HCT116 (cell line): ENCODE results near the gene RREB1. TPM values are rescaled to one million over a fixed set of nuclear protein-coding genes. Genes with fewer than 3 reads are reported as not detected.

Experiments
- ATAC-seq: fragments of 200-7000 bp; cut with Tn5 transposase; 2 replicates; pipeline ENCODE4 v1.9.1; 2020; ENCODE audit warnings: mild to moderate bottlenecking, moderate library complexity
- BruUV-seq: library from RNA; stranded (reverse); fragments of 400-500 nt; replicated peaks from 2 replicates; lab custom pipeline; 2021; lab: Mats Ljungman, UMichigan
- CTCF ChIA-PET: fragments of 300-600 bp; sonication (Branson Sonifier 250); formaldehyde crosslinking; loops from one replicate; lab custom pipeline; 2021; ENCODE audit warnings: antibody characterized with exemption; lab: Charles Lee
- POLR2A ChIA-PET: fragments of 300-600, 350-600 bp; sonication (Branson Sonifier 250); formaldehyde crosslinking; loops from one replicate; lab custom pipeline; 2021; ENCODE audit warnings: antibody characterized with exemption; lab: Charles Lee
- RAD21 ChIA-PET, 2 experiments: fragments of 300-600 bp; sonication (Branson Sonifier 250); formaldehyde crosslinking; loops; one replicate each; lab custom pipeline; 2023; ENCODE audit warnings: low total read pairs in 2 of 2; ENCODE audit not compliant: uncharacterized antibody in 2 of 2, unreplicated experiment in 2 of 2, low non-redundant PET in 1 of 2; lab: Charles Lee
- DNase-seq: peaks from one replicate; pipeline ENCODE4 v3.0.0-alpha.2; 2010; ENCODE audit warnings: low read depth, low spot score
- H2AFZ ChIP-seq: fragments of 200-600 bp; shearing (Covaris generic), sonication (generic); 2 replicates; pipeline ENCODE4 v1.6.1; 2017; ENCODE audit warnings: low read depth, mixed run types, mixed read lengths, antibody characterized with exemption, low read length; ENCODE audit not compliant: poor library complexity, severe bottlenecking
- H3K27ac ChIP-seq: 2 replicates; pipeline ENCODE4 v1.5.1; 2012; ENCODE audit warnings: low read depth, low read length
- H3K27me3 ChIP-seq: fragments of 200-600 bp; sonication (generic); 2 replicates; pipeline ENCODE4 v1.6.1; 2016; ENCODE audit warnings: mixed run types, low read length, mixed read lengths; ENCODE audit not compliant: insufficient read depth
- H3K36me3 ChIP-seq, 2 experiments: fragments of 200-500 bp in 1 of 2; fragments of 200-600 bp in 1 of 2; sonication (Bioruptor generic) in 1 of 2; sonication (generic) in 1 of 2; 2 replicates each; pipeline versions ENCODE4 v1.5.1 to v1.6.1; 2014 to 2016; ENCODE audit warnings: low read length in 2 of 2, inconsistent platforms in 1 of 2, mixed read lengths in 1 of 2, mixed run types in 1 of 2; ENCODE audit not compliant: insufficient read depth in 2 of 2, control insufficient read depth in 1 of 2
- H3K4me1 ChIP-seq, 2 experiments: fragments of 200-600 bp in 1 of 2; sonication (generic) in 1 of 2; 2 replicates each; pipeline versions ENCODE4 v1.5.1 to v1.6.1; 2012 to 2017; ENCODE audit warnings: low read length in 2 of 2, inconsistent platforms in 1 of 2, mild to moderate bottlenecking in 1 of 2, mixed read lengths in 1 of 2, mixed run types in 1 of 2, moderate library complexity in 1 of 2; ENCODE audit not compliant: insufficient read depth in 2 of 2, control insufficient read depth in 1 of 2
- H3K4me2 ChIP-seq: fragments of 200-600 bp; sonication (generic); 2 replicates; pipeline ENCODE4 v1.6.1; 2017; ENCODE audit warnings: mixed run types, low read length, mixed read lengths
- H3K4me3 ChIP-seq, 2 experiments: fragments of 200-600 bp in 1 of 2; sonication (generic) in 1 of 2; replicated peaks in 1 of 2; 2 replicates each; pipeline ENCODE4 v1.5.1; 2011 to 2016; ENCODE audit warnings: low read length in 2 of 2, control low read depth in 1 of 2, low read depth in 1 of 2, mild to moderate bottlenecking in 1 of 2, mixed read lengths in 1 of 2, mixed run types in 1 of 2
- H3K79me2 ChIP-seq: fragments of 200-600 bp; sonication (generic); 2 replicates; pipeline ENCODE4 v1.6.1; 2017; ENCODE audit warnings: mild to moderate bottlenecking, mixed run types, low read length, moderate library complexity, mixed read lengths; ENCODE audit not compliant: insufficient read depth
- H3K9ac ChIP-seq: fragments of 200-600 bp; sonication (generic); 2 replicates; pipeline ENCODE4 v1.6.1; 2016; ENCODE audit warnings: low read length, mixed read lengths
- H3K9me2 ChIP-seq: fragments of 200-600 bp; sonication (generic), shearing (Covaris generic); 2 replicates; pipeline ENCODE4 v1.6.1; 2017; ENCODE audit warnings: mixed run types, mild to moderate bottlenecking, moderate library complexity; ENCODE audit not compliant: insufficient read depth
- H3K9me3 ChIP-seq, 2 experiments: fragments of 200-500 bp in 1 of 2; fragments of 200-600 bp in 1 of 2; sonication (Bioruptor generic) in 1 of 2; sonication (generic) in 1 of 2; 2 replicates each; pipeline ENCODE4 v1.6.1; 2014 to 2017; ENCODE audit warnings: low read length in 2 of 2, mixed read lengths in 2 of 2, inconsistent platforms in 1 of 2, low read depth in 1 of 2, mild to moderate bottlenecking in 1 of 2, mixed run types in 1 of 2, moderate library complexity in 1 of 2; ENCODE audit not compliant: control insufficient read depth in 1 of 2, insufficient read depth in 1 of 2
- H4K20me1 ChIP-seq: fragments of 200-600 bp; sonication (generic), shearing (Covaris generic); 2 replicates; pipeline ENCODE4 v1.6.1; 2017; ENCODE audit warnings: mixed run types, mild to moderate bottlenecking, moderate library complexity; ENCODE audit not compliant: insufficient read depth
- ELF1 ChIP-seq: IDR thresholded peaks from 2 replicates; pipeline ENCODE4 v1.6.1; 2012; ENCODE audit warnings: low read depth, borderline replicate concordance
- EZH2phosphoT487 ChIP-seq: fragments of 200-600 bp; IDR thresholded peaks from 2 replicates; pipeline ENCODE4 v1.6.1; 2018; ENCODE audit warnings: antibody characterized with exemption, borderline replicate concordance
- RAD21 ChIP-seq: IDR thresholded peaks from 2 replicates; pipeline ENCODE4 v1.6.1; 2012; ENCODE audit warnings: low read depth, mild to moderate bottlenecking
- TCF7L2 ChIP-seq: IDR thresholded peaks from 2 replicates; pipeline ENCODE4 v1.7.0; 2011; ENCODE audit warnings: borderline replicate concordance, inconsistent platforms; ENCODE audit not compliant: insufficient read depth, insufficient read length; ENCODE audit errors: extremely low read depth
- intact Hi-C: fragments of 100-400 bp; cut with micrococcal nuclease; formaldehyde crosslinking; loops from 2 replicates; pipeline ENCODE4 v1.10.0; 2022
- total RNA-seq: library from RNA; stranded (reverse); gene quantifications from one replicate; pipeline ENCODE4 v1.2.1, GENCODE V29; 2021; ENCODE audit not compliant: unreplicated experiment
- TF ChIP-seq, protein P1 (sequence below): IDR thresholded peaks from 2 replicates; pipeline ENCODE4 v1.6.1; 2011; ENCODE audit warnings: mild to moderate bottlenecking, low read length, moderate library complexity; ENCODE audit not compliant: insufficient replicate concordance; ENCODE audit errors: extremely low read depth
- TF ChIP-seq, protein P2 (sequence below): IDR thresholded peaks from 2 replicates; pipeline ENCODE4 v1.6.1; 2012
- TF ChIP-seq, protein P3 (sequence below), 3 experiments: fragments of 200-600 bp in 1 of 3; sonication (generic) in 1 of 3; IDR thresholded peaks in 2 of 3; conservative IDR thresholded peaks in 1 of 3; 2 replicates each; pipeline ENCODE4 v1.5.1; 2012 to 2017; ENCODE audit warnings: low read depth in 2 of 3, low read length in 2 of 3, antibody characterized with exemption in 1 of 3, borderline replicate concordance in 1 of 3, control low read depth in 1 of 3, mild to moderate bottlenecking in 1 of 3, mixed read lengths in 1 of 3, mixed run types in 1 of 3, moderate library complexity in 1 of 3; ENCODE audit not compliant: insufficient read depth in 1 of 3
- TF ChIP-seq, protein P4 (sequence below): IDR thresholded peaks from 2 replicates; pipeline ENCODE4 v1.6.1; 2012; ENCODE audit warnings: low read depth

Gene RREB1
- total RNA-seq, 1 experiment from 2014 or later = 47.9 TPM

DNA sequence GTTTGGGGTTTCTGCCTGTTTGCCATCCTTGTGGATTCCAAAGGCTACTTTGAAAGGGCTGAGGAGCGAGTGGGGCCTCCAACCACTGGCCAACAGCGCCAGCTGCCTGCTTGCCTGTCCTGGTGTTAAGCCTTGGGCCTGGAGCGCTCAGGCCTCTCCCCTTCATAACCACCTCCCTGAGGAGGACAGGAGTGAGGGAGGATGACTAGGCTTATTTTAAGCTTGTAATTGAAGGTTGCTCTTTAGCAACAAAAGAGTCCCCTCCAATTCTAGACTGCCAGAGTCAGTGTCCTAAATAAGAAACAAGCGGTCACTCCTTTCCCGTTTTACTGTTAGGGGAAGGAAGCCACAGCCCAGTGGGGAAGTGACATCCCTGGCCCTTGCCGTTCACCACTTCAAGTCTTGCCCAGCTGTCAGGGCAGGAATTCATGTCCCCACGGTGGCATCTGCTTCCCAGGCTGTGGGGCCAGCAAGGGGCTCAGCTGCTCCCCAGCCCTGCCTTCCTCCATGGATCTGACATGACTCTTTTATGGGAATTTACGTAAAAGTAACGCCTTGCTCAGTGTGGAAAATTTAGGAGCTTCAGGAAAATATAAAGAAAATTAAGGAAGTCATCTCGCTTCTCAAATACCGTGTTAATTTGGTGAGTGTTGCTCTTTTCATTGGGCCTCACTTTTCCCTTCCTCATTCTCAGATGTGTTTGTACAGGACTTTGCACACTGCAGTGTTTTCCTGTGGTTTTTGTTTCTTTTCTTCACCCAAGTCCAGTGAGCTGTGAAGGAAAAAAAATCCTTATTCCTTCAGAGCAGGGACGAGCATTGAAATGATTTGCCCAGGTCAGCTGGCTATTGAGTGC lies 147.4 kb downstream of the RREB1 start:
- Histone ChIP-seq H3K9me3 (no peaks in the 10 kb centered on the region), H3K36me3 (peaks cover 0 to 2% of the 10 kb centered on the region in 2 experiments; a peak in 2 of 4 replicates), H3K27me3 (no peaks in the 10 kb centered on the region), H3K4me3 (no peak overlapping the region), H2AFZ (no peak overlapping the region), H3K27ac (no peak overlapping the region), H3K4me1 (peaks cover 0 to under 1% of the 10 kb centered on the region in 2 experiments; a peak in 1 of 4 replicates), H4K20me1 (no peaks in the 10 kb centered on the region), H3K4me2 (no peak overlapping the region), H3K9ac (no peak overlapping the region), H3K9me2 (no peaks in the 10 kb centered on the region), H3K79me2 (no peaks in the 10 kb centered on the region)
- peak; percentile 40 for TF ChIP-seq RAD21
- TF ChIP-seq, protein P1, sequence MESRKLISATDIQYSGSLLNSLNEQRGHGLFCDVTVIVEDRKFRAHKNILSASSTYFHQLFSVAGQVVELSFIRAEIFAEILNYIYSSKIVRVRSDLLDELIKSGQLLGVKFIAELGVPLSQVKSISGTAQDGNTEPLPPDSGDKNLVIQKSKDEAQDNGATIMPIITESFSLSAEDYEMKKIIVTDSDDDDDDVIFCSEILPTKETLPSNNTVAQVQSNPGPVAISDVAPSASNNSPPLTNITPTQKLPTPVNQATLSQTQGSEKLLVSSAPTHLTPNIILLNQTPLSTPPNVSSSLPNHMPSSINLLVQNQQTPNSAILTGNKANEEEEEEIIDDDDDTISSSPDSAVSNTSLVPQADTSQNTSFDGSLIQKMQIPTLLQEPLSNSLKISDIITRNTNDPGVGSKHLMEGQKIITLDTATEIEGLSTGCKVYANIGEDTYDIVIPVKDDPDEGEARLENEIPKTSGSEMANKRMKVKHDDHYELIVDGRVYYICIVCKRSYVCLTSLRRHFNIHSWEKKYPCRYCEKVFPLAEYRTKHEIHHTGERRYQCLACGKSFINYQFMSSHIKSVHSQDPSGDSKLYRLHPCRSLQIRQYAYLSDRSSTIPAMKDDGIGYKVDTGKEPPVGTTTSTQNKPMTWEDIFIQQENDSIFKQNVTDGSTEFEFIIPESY = no peak
- no TSS peak for BruUV-seq
- POLR2A ChIA-PET = interaction anchor here (0.6 kb wide), 1 partner anchor 361 kb away, joined by 3 read pairs; no protein-coding TSS in a partner anchor
- CTCF ChIA-PET = interaction anchor here (1.4 kb wide), 1 partner anchor 12 kb away, joined by 3 read pairs; no protein-coding TSS in a partner anchor
- intact Hi-C loops = no loop called here
- ATAC-seq (peak; percentile 29; the same call in 1 of the 2 replicates), DNase-seq (no peak)
- RAD21 ChIA-PET = no interaction called here

DNA sequence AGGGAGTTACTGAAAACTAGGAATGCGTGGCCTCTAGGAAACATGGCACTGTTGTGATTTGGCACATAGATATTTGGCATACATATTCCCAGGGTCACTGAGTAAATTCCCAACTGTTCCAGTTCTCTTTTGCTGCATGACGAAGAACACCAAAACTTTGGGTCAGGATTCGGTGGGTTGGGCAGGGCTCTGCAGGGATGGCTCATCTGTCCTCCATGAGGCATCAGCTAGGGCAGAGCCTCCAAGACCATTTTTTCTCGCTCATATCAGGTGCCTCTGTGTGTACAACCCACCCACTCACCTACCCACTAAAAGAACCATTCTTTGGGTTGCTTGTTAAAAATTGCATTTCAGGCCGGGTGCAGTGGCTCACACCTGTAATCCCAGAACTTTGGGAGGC lies 148.2 kb downstream of the RREB1 start:
- BruUV-seq = no TSS peak
- POLR2A ChIA-PET = no interaction called here
- ATAC-seq (no peak), DNase-seq (no peak)
- Histone ChIP-seq H3K4me2 (no peak overlapping the region), H3K9me3 (no peaks in the 10 kb centered on the region), H3K9me2 (no peaks in the 10 kb centered on the region), H3K36me3 (no peaks in the 10 kb centered on the region; a peak in 1 of 4 replicates), H2AFZ (no peak overlapping the region), H3K9ac (no peak overlapping the region), H3K27ac (no peak overlapping the region), H3K4me3 (no peak overlapping the region)
- CTCF ChIA-PET = no interaction called here
- RAD21 ChIA-PET = no interaction called here
- intact Hi-C loops = no loop called here
- TF ChIP-seq, protein P2, sequence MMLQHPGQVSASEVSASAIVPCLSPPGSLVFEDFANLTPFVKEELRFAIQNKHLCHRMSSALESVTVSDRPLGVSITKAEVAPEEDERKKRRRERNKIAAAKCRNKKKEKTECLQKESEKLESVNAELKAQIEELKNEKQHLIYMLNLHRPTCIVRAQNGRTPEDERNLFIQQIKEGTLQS = no peak
- TF ChIP-seq TCF7L2 (no peak), EZH2phosphoT487 (no peak), ELF1 (no peak)
- TF ChIP-seq, protein P3, sequence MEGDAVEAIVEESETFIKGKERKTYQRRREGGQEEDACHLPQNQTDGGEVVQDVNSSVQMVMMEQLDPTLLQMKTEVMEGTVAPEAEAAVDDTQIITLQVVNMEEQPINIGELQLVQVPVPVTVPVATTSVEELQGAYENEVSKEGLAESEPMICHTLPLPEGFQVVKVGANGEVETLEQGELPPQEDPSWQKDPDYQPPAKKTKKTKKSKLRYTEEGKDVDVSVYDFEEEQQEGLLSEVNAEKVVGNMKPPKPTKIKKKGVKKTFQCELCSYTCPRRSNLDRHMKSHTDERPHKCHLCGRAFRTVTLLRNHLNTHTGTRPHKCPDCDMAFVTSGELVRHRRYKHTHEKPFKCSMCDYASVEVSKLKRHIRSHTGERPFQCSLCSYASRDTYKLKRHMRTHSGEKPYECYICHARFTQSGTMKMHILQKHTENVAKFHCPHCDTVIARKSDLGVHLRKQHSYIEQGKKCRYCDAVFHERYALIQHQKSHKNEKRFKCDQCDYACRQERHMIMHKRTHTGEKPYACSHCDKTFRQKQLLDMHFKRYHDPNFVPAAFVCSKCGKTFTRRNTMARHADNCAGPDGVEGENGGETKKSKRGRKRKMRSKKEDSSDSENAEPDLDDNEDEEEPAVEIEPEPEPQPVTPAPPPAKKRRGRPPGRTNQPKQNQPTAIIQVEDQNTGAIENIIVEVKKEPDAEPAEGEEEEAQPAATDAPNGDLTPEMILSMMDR (IDR thresholded peaks at IDR 0.05 in 2 of 3, conservative IDR thresholded peaks at IDR 0.05 in 1 of 3; ENCODE audit: borderline replicate concordance in 1 of 3, insufficient read depth in 1 of 3, low read depth in 2 of 3, low read length in 2 of 3) = no peak
- TF ChIP-seq, protein P4, sequence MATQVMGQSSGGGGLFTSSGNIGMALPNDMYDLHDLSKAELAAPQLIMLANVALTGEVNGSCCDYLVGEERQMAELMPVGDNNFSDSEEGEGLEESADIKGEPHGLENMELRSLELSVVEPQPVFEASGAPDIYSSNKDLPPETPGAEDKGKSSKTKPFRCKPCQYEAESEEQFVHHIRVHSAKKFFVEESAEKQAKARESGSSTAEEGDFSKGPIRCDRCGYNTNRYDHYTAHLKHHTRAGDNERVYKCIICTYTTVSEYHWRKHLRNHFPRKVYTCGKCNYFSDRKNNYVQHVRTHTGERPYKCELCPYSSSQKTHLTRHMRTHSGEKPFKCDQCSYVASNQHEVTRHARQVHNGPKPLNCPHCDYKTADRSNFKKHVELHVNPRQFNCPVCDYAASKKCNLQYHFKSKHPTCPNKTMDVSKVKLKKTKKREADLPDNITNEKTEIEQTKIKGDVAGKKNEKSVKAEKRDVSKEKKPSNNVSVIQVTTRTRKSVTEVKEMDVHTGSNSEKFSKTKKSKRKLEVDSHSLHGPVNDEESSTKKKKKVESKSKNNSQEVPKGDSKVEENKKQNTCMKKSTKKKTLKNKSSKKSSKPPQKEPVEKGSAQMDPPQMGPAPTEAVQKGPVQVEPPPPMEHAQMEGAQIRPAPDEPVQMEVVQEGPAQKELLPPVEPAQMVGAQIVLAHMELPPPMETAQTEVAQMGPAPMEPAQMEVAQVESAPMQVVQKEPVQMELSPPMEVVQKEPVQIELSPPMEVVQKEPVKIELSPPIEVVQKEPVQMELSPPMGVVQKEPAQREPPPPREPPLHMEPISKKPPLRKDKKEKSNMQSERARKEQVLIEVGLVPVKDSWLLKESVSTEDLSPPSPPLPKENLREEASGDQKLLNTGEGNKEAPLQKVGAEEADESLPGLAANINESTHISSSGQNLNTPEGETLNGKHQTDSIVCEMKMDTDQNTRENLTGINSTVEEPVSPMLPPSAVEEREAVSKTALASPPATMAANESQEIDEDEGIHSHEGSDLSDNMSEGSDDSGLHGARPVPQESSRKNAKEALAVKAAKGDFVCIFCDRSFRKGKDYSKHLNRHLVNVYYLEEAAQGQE = no peak
- TF ChIP-seq, all 23 proteins: peak for 0
- Histone ChIP-seq H4K20me1 (no peaks in the 10 kb centered on the region), H3K27me3 (no peaks in the 10 kb centered on the region), H3K4me1 (peaks cover 6 to 7% of the 10 kb centered on the region in 2 experiments), H3K79me2 (no peaks in the 10 kb centered on the region)
